Breast epithelium (tissue), 3 donors: ENCODE measurements around the gene SELENOM.

Experiments used
- POLR2AphosphoS5 ChIP-seq, 3 donors: sonication (generic); formaldehyde crosslinking; IDR thresholded peaks; one replicate each; pipeline ENCODE4 v1.6.1; 2017; ENCODE audit warnings: antibody characterized with exemption in 3 of 3
- TF ChIP-seq, protein P1 (sequence below), 3 donors: fragments of 450-650 bp; IDR thresholded peaks; one replicate each; pipeline ENCODE4 v1.5.1; 2016 to 2017; ENCODE audit warnings: antibody characterized with exemption in 3 of 3, mild to moderate bottlenecking in 3 of 3, moderate library complexity in 3 of 3

DNA sequence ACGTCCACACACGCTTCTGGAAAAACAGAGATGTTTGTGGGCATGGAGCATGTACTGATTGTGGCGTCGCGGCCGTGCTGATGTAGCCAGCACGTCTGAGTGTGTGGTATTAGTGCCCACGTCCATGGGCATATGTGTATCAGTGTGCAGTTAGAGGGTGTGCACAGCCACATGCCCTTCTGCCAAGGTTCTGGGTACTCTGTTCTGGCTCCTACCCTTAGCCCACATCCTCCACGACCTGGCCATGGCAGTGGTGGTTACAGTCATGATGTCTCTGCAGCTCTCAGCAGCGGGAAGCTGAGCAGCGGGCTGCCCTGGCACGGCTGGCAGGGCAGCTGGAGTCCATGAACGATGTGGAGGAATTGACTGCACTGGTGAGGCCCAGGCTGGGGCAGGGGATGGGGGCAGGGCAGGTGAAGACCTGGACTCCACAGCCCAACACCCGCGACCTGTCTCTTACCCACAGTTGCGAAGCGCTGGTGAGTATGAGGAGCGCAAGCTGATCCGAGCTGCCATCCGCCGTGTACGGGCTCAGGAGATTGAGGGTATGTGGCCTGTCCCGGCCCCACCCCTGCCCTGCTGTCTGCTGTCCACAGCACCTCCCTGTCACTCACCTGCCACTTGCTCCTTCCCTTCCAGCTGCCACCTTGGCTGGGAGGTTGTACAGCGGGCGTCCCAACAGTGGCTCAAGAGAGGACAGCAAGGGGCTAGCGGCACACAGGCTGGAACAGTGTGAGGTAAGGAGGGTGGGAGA is 19.0 kb downstream of the SELENOM start:
- TF ChIP-seq, protein P1, sequence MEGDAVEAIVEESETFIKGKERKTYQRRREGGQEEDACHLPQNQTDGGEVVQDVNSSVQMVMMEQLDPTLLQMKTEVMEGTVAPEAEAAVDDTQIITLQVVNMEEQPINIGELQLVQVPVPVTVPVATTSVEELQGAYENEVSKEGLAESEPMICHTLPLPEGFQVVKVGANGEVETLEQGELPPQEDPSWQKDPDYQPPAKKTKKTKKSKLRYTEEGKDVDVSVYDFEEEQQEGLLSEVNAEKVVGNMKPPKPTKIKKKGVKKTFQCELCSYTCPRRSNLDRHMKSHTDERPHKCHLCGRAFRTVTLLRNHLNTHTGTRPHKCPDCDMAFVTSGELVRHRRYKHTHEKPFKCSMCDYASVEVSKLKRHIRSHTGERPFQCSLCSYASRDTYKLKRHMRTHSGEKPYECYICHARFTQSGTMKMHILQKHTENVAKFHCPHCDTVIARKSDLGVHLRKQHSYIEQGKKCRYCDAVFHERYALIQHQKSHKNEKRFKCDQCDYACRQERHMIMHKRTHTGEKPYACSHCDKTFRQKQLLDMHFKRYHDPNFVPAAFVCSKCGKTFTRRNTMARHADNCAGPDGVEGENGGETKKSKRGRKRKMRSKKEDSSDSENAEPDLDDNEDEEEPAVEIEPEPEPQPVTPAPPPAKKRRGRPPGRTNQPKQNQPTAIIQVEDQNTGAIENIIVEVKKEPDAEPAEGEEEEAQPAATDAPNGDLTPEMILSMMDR (IDR thresholded peaks at IDR 0.05), result no peak
- no peak for TF ChIP-seq POLR2AphosphoS5 (IDR thresholded peaks at IDR 0.05)
